PFSK-1 (cell line): Measurements from ENCODE around the gene KDM4C.

Experiments
- FOXP2 ChIP-seq: optimal IDR thresholded peaks from 2 replicates; pipeline ENCODE3; 2011; ENCODE audit warnings: borderline replicate concordance, control low read depth, inconsistent platforms; ENCODE audit not compliant: insufficient read depth; ENCODE audit errors: extremely low read length, extremely low read depth
- POLR2AphosphoS5 ChIP-seq: IDR thresholded peaks from 2 replicates; pipeline ENCODE4 v1.6.1; 2012; ENCODE audit warnings: low read depth, mild to moderate bottlenecking, control low read depth, low read length, moderate library complexity
- SIN3A ChIP-seq: IDR thresholded peaks from 2 replicates; pipeline ENCODE4 v1.6.1; 2012; ENCODE audit warnings: mild to moderate bottlenecking, low read length, moderate library complexity, borderline replicate concordance; ENCODE audit not compliant: insufficient read depth
- TAF1 ChIP-seq: IDR thresholded peaks from 2 replicates; pipeline ENCODE4 v1.6.1; 2012; ENCODE audit warnings: low read length, control low read depth, borderline replicate concordance; ENCODE audit not compliant: insufficient read depth
- TF ChIP-seq, protein P1 (sequence below), 2 experiments: IDR thresholded peaks; 2 replicates each; pipeline versions ENCODE4 v1.6.1 to v1.8.0; 2011 to 2012; ENCODE audit warnings: low read depth in 2 of 2, low read length in 2 of 2, control low read depth in 1 of 2, inconsistent platforms in 1 of 2, mild to moderate bottlenecking in 1 of 2, moderate library complexity in 1 of 2; ENCODE audit not compliant: insufficient read depth in 1 of 2

The KDM4C gene

DNA sequence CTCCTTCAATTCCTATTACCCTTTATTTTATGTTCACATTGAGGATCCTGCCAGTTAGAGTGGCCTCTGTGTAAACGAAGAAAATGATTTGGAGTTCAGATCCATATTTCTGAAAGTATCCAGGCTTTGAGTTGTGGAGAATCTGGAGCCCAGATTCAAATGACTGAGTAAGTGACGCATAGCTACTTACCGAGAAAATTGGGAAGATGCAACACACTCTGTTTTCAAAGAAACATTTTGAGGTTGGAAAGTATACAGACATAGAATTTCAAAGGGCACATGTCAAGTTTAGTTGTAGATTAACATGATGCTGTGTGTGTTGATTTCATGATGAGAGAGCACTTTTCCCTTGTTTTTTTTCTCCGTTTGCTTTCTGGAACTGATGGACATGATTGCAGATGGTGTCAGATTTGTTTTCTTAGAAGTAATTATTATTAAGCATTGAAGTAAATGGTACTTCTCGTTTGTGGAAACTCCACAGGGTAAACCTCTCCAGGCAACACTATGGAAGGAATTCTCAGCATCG lies 148.1 kb downstream of the KDM4C start:
- TF ChIP-seq TAF1, result no peak
- no peak for TF ChIP-seq FOXP2
- TF ChIP-seq POLR2AphosphoS5, result no peak
- TF ChIP-seq SIN3A, result no peak
- TF ChIP-seq, protein P1, sequence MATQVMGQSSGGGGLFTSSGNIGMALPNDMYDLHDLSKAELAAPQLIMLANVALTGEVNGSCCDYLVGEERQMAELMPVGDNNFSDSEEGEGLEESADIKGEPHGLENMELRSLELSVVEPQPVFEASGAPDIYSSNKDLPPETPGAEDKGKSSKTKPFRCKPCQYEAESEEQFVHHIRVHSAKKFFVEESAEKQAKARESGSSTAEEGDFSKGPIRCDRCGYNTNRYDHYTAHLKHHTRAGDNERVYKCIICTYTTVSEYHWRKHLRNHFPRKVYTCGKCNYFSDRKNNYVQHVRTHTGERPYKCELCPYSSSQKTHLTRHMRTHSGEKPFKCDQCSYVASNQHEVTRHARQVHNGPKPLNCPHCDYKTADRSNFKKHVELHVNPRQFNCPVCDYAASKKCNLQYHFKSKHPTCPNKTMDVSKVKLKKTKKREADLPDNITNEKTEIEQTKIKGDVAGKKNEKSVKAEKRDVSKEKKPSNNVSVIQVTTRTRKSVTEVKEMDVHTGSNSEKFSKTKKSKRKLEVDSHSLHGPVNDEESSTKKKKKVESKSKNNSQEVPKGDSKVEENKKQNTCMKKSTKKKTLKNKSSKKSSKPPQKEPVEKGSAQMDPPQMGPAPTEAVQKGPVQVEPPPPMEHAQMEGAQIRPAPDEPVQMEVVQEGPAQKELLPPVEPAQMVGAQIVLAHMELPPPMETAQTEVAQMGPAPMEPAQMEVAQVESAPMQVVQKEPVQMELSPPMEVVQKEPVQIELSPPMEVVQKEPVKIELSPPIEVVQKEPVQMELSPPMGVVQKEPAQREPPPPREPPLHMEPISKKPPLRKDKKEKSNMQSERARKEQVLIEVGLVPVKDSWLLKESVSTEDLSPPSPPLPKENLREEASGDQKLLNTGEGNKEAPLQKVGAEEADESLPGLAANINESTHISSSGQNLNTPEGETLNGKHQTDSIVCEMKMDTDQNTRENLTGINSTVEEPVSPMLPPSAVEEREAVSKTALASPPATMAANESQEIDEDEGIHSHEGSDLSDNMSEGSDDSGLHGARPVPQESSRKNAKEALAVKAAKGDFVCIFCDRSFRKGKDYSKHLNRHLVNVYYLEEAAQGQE (IDR thresholded peaks at IDR 0.05; ENCODE audit: insufficient read depth in 1 of 2, low read depth in 2 of 2, low read length in 2 of 2), result no peak

DNA sequence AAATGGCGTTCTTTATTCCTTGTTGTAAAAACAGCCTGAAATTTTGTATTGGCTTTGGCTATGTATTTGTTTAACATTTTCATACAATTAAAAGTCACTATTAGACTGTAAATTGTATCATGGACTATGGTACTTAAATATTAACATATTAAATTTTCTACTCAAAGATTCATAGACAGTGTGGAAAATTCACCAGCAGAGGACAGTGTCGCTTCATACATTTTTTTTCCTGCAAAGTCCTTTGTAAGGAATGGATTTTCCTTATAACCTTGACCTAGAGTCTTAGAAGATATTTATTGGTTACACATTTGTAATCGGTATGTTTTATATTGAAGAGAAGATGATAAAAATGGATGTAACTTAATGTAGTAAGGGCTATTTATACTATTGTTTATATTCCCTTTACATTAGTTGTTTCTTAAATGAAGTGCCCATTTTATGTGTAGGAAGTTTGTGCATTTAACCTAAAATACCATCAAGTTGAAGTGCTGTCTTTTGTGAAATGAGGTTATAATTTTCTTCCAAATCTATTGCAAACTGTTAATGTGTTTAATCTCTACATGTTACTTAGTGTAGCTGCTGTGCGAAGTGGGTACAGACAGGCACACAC lies 150.1 kb downstream of the KDM4C start:
- no peak for TF ChIP-seq TAF1
- TF ChIP-seq, protein P1 (IDR thresholded peaks at IDR 0.05; ENCODE audit: insufficient read depth in 1 of 2, low read depth in 2 of 2, low read length in 2 of 2), result no peak
- no peak for TF ChIP-seq FOXP2
- no peak for TF ChIP-seq POLR2AphosphoS5
- no peak for TF ChIP-seq SIN3A

GRCh38 chr9:6909181-6909580 lies 151.4 kb downstream of the KDM4C start:
- TF ChIP-seq TAF1, result no peak
- no peak for TF ChIP-seq FOXP2
- no peak for TF ChIP-seq POLR2AphosphoS5
- TF ChIP-seq, protein P1 (IDR thresholded peaks at IDR 0.05; ENCODE audit: insufficient read depth in 1 of 2, low read depth in 2 of 2, low read length in 2 of 2), result no peak
- no peak for TF ChIP-seq SIN3A

DNA sequence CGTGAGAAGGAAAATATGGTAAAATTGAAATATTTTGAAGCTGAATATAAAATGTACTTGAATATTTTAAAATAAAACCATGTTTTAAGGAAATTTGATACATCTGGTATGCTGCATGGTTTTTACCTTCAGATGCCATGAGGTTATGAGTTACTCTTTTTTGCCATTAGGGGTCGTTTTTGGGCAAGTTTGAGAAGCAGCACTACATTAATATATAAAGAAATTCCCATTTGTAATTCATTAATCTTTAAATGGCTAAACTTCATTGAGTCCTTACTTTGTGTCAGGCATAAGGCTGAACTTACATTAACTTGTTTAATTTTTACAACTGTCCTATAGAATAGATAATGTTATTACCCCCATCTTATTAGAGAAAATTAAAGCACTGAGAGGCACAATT lies 152.3 kb downstream of the KDM4C start:
- no peak for TF ChIP-seq SIN3A
- TF ChIP-seq, protein P1 (IDR thresholded peaks at IDR 0.05; ENCODE audit: insufficient read depth in 1 of 2, low read depth in 2 of 2, low read length in 2 of 2), result no peak
- TF ChIP-seq POLR2AphosphoS5, result no peak
- no peak for TF ChIP-seq TAF1
- TF ChIP-seq FOXP2, result no peak

- TF ChIP-seq FOXP2 (no peak), POLR2AphosphoS5 (no peak), SIN3A (no peak), TAF1 (no peak)
- TF ChIP-seq, protein P1 (IDR thresholded peaks at IDR 0.05; ENCODE audit: insufficient read depth in 1 of 2, low read depth in 2 of 2, low read length in 2 of 2), result no peak
Measured at GRCh38 chr9:6910497-6910896, 152.7 kb downstream of the KDM4C start.
